22Rv1 (cell line): ENCODE measurements around the gene AKR1D1.

ENCODE experiments used
- CTCF ChIP-seq: fragments of 450-650 bp; IDR thresholded peaks from 2 replicates; pipeline ENCODE4 v1.5.1; 2017; ENCODE audit warnings: mild to moderate bottlenecking
- ZFX ChIP-seq: fragments of 450-650 bp; IDR thresholded peaks from 2 replicates; pipeline ENCODE4 v1.6.1; 2017; ENCODE audit warnings: antibody characterized with exemption, borderline replicate concordance

- TF ChIP-seq CTCF = no peak
- no peak for TF ChIP-seq ZFX
Observed at GRCh38 chr7:138105221-138105620, 29.0 kb downstream of the AKR1D1 start.
